ENCODE measurements around the gene PPIF.

- TF ChIP-seq POLR2A (IDR thresholded peaks at IDR 0.05; ENCODE audit: low read length) (no peak), GATA1 (IDR thresholded peaks at IDR 0.05; ENCODE audit: low read depth, low read length) (no peak)
Measured at GRCh38 chr10:79334573-79334972, 12.7 kb upstream of the PPIF start.

Measured in erythroblast (primary cell).